GM23248 (cell line): ENCODE results near the gene ANKS3. TPM values are rescaled to one million over a fixed set of nuclear protein-coding genes. Genes with fewer than 3 reads are reported as not detected.

Experiments used
- DNase-seq: peaks from one replicate; pipeline ENCODE4 v3.0.0-alpha.2; 2015
- H2AFZ ChIP-seq: fragments of 200-600 bp; sonication (generic); 2 replicates; pipeline ENCODE4 v1.6.1; 2016; ENCODE audit warnings: antibody characterized with exemption
- H3F3A ChIP-seq: fragments of 200-600 bp; sonication (generic); 2 replicates; pipeline ENCODE4 v1.6.1; 2016; ENCODE audit warnings: mild to moderate bottlenecking, antibody characterized with exemption, mixed run types; ENCODE audit not compliant: insufficient read depth
- H3K27ac ChIP-seq: fragments of 200-600 bp; sonication (generic); 2 replicates; pipeline ENCODE4 v1.5.1; 2016; ENCODE audit warnings: mild to moderate bottlenecking
- H3K27me3 ChIP-seq: fragments of 200-600 bp; sonication (generic); replicated peaks from 2 replicates; pipeline ENCODE4 v1.6.1; 2016; ENCODE audit warnings: mild to moderate bottlenecking; ENCODE audit not compliant: insufficient read depth
- H3K36me3 ChIP-seq: fragments of 200-600 bp; sonication (generic); 2 replicates; pipeline ENCODE4 v1.6.1; 2016; ENCODE audit warnings: low read depth, mild to moderate bottlenecking
- H3K4me1 ChIP-seq: fragments of 200-600 bp; sonication (generic); 2 replicates; pipeline ENCODE4 v1.6.1; 2016; ENCODE audit warnings: mild to moderate bottlenecking; ENCODE audit not compliant: insufficient read depth
- H3K4me2 ChIP-seq: fragments of 200-600 bp; sonication (generic); one replicate; pipeline ENCODE4 v1.6.1; 2016; ENCODE audit warnings: mild to moderate bottlenecking; ENCODE audit not compliant: unreplicated experiment
- H3K4me3 ChIP-seq: fragments of 200-600 bp; sonication (generic); 2 replicates; pipeline ENCODE4 v1.5.1; 2016; ENCODE audit warnings: mild to moderate bottlenecking
- H3K79me2 ChIP-seq: fragments of 200-600 bp; sonication (generic); 2 replicates; pipeline ENCODE4 v1.6.1; 2016; ENCODE audit warnings: mild to moderate bottlenecking; ENCODE audit not compliant: insufficient read depth
- H3K9ac ChIP-seq: fragments of 200-600 bp; sonication (generic); 2 replicates; pipeline ENCODE4 v1.6.1; 2016; ENCODE audit warnings: mild to moderate bottlenecking
- H3K9me2 ChIP-seq: fragments of 200-600 bp; sonication (generic); 2 replicates; pipeline ENCODE4 v1.6.1; 2016; ENCODE audit warnings: mixed run types, mild to moderate bottlenecking, moderate library complexity; ENCODE audit not compliant: insufficient read depth
- H3K9me3 ChIP-seq: fragments of 200-600 bp; sonication (generic); one replicate; pipeline ENCODE4 v1.6.1; 2017; ENCODE audit warnings: low read depth
- H4K20me1 ChIP-seq: fragments of 200-600 bp; sonication (generic); 2 replicates; pipeline ENCODE4 v1.6.0; 2016; ENCODE audit not compliant: insufficient read depth
- EZH2 ChIP-seq: fragments of 200-600 bp; sonication (generic); IDR thresholded peaks from 2 replicates; pipeline ENCODE4 v1.6.1; 2018; ENCODE audit warnings: antibody characterized with exemption, mild to moderate bottlenecking; ENCODE audit not compliant: insufficient read depth, poor library complexity, severe bottlenecking
- EZH2phosphoT487 ChIP-seq: fragments of 200-600 bp; sonication (generic); IDR thresholded peaks from 2 replicates; pipeline ENCODE4 v1.6.1; 2018; ENCODE audit warnings: antibody characterized with exemption, moderate library complexity, mild to moderate bottlenecking, low read depth; ENCODE audit not compliant: insufficient read depth
- WGBS, 2 experiments: methylation state at CpG; one replicate each; pipeline ENCODE4 v1.1.6; 2015 to 2017; ENCODE audit warnings: low lambda C conversion rate in 2 of 2, low coverage in 1 of 2; ENCODE audit errors: missing lambda C conversion rate in 2 of 2; 5-methylcytosine and 5-hydroxymethylcytosine counted together
- in situ Hi-C: fragments of 300-500 bp; cut with MboI; formaldehyde crosslinking; loops from 2 replicates; pipeline ENCODE4 v1.15.0; 2020
- polyA plus RNA-seq: library from polyadenylated mRNA; unstranded; fragments of >200 nt; fragmentation: Nextera tagmentation; extraction: Ambion mirVana; gene quantifications from 2 replicates; pipeline ENCODE4 v1.2.1, GENCODE V29; 2016
- total RNA-seq: library from RNA; depleted of rRNA; stranded (reverse); fragments of >200 nt; shearing (Covaris generic); gene quantifications from 2 replicates; pipeline ENCODE4 v1.2.3, GENCODE V29; 2014

The ANKS3 gene
- total and polyA plus RNA-seq, 2 experiments from 2014 or later: 12.8 to 20.0 TPM

DNA sequence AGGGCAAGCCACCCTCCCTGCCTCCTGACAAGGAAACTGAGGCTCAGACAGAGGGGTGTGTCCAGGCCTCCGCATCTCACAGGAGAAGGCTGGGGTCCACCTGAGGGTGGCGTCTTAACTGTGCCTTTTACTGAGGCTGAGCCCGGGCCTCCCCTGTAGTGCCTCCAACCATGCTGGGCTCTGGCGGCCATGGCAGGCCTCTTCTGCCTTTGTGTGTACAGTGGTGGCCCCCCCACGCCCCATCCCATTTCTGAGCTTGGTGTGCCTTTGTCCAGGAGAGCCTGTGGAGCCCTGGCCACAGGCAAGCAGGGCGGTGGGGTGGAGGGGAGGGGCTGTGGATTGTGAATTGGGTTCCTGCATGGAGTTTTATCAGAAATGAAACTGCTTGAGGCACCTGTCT lies 78.3 kb downstream of the ANKS3 start:
- H3K4me1 ChIP-seq: no peaks in the 10 kb centered on the region
- H3K9me2 ChIP-seq: no peaks in the 10 kb centered on the region
- WGBS, 2 experiments: 96% methylated on average over 6 of the region's 6 CpGs
- in situ Hi-C loops: no loop called here
- H2AFZ ChIP-seq: no peak overlapping the region
- DNase-seq: no peak
- H4K20me1 ChIP-seq: no peaks in the 10 kb centered on the region
- peaks cover 24% of the 10 kb centered on the region for H3K79me2 ChIP-seq
- H3K9ac ChIP-seq: no peak overlapping the region
- H3K9me3 ChIP-seq: no peaks in the 10 kb centered on the region
- no peak overlapping the region for H3K4me2 ChIP-seq
- H3F3A ChIP-seq: no peaks in the 10 kb centered on the region
- no peak overlapping the region for H3K27ac ChIP-seq
- no peaks in the 10 kb centered on the region for H3K27me3 ChIP-seq
- no peak overlapping the region for H3K4me3 ChIP-seq
- no peak for TF ChIP-seq EZH2phosphoT487
- no peak for TF ChIP-seq EZH2
- H3K36me3 ChIP-seq: peaks cover 5% of the 10 kb centered on the region; the same call in 1 of the 2 replicates

DNA sequence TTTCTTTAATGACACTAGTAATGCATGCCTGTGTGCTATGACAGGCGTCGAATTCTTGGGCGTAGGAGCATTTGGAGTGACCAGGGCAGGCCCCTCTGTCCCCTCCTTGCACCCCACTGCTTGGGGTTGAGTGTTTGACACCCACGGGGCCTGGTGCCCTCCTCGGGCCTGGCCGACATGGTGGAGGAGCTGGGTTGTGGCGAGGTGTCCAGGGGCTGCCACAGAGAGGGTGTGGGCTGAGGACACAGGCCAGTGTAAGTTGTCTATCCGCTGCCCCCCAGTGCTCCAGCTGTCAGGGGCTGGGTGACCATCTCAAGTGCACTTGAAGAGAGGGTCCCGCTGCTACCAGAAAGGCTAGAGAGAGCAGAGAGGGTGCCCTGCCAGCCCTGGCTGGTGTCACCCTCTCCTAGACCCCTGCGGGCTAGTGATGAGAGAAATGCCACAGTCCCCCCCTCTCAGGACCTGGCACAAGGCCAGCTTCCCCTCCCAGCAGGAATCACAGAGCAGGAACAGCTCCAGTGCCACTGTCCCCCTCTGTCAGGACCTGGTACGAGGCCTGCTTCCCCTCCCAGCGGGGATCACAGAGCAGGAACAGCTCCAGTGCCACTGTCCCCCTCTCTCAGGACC lies 79.0 kb downstream of the ANKS3 start:
- no peaks in the 10 kb centered on the region for H4K20me1 ChIP-seq
- in situ Hi-C loops: no loop called here
- no peak overlapping the region for H2AFZ ChIP-seq
- TF ChIP-seq EZH2 (no peak), EZH2phosphoT487 (no peak)
- no peak overlapping the region for H3K9ac ChIP-seq
- H3K9me3 ChIP-seq: no peaks in the 10 kb centered on the region
- DNase-seq: no peak
- no peaks in the 10 kb centered on the region for H3K9me2 ChIP-seq
- no peaks in the 10 kb centered on the region for H3K27me3 ChIP-seq
- H3K27ac ChIP-seq: no peak overlapping the region
- no peaks in the 10 kb centered on the region for H3K4me1 ChIP-seq
- no peak overlapping the region for H3K4me2 ChIP-seq
- H3K36me3 ChIP-seq: peaks cover 5% of the 10 kb centered on the region; the same call in 1 of the 2 replicates
- H3K4me3 ChIP-seq: no peak overlapping the region
- no peaks in the 10 kb centered on the region for H3F3A ChIP-seq
- WGBS, 2 experiments: 95 to 97% methylated on average over 10 to 12 of the region's 12 CpGs
- peaks cover 30% of the 10 kb centered on the region for H3K79me2 ChIP-seq

DNA sequence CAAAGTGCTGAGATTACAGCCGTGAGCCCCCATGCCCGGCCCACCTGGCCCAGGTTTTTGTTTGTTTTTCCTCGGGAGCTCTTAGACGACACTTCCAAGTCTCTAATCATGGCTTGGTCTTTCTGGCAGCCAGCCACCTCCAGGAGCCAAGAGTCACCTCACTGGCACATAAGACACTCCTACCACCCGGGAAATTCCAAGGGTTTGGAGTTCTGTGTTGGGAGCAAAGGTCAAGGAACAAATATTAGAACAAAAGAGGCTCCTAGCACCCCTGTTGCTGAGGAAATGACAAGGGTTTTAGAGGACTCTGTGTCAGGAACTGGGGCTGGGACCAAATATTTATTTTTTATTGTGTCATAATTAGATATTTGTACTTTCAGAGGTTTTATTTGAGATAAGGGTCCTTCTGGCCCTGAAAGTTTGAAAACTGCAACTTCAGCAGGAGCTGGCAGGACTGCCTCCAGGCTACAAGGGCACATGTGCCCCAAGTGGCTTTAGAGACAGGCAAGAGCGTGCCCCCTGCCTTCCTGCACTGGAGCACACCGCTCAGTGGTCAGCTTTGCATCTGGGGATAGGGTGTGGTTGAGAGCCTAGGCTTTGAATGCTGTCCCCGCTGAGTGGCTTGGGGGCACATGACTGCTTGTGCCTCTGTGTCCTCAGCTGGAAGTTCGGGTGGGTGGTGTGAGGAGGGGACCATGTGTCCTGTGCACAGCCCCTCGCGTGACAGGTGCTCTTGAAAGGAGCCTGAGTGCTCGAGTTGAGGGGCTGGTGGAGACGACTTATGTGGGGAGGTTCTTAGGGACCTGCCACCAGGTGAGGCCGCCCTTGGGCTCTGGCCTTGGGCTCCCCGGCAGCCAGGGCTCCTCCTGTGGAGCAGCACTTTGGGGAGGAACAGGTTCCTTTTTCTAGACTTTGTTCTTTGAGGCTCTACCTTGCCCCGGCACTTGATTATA lies 79.8 kb downstream of the ANKS3 start:
- H3F3A ChIP-seq: no peaks in the 10 kb centered on the region
- no peak for DNase-seq
- H3K27ac ChIP-seq: no peak overlapping the region
- TF ChIP-seq EZH2phosphoT487 (no peak), EZH2 (no peak)
- H3K27me3 ChIP-seq: no peaks in the 10 kb centered on the region
- H3K9me3 ChIP-seq: no peaks in the 10 kb centered on the region
- WGBS, 2 experiments: 90 to 94% methylated on average over 16 of the region's 16 CpGs
- in situ Hi-C loops: no loop called here
- no peak overlapping the region for H2AFZ ChIP-seq
- H3K9me2 ChIP-seq: no peaks in the 10 kb centered on the region
- H3K4me3 ChIP-seq: no peak overlapping the region
- H3K36me3 ChIP-seq: peaks cover 5% of the 10 kb centered on the region; the same call in 1 of the 2 replicates
- no peak overlapping the region for H3K4me2 ChIP-seq
- peaks cover 35% of the 10 kb centered on the region for H3K79me2 ChIP-seq
- H4K20me1 ChIP-seq: no peaks in the 10 kb centered on the region
- H3K4me1 ChIP-seq: no peaks in the 10 kb centered on the region
- H3K9ac ChIP-seq: no peak overlapping the region

DNA sequence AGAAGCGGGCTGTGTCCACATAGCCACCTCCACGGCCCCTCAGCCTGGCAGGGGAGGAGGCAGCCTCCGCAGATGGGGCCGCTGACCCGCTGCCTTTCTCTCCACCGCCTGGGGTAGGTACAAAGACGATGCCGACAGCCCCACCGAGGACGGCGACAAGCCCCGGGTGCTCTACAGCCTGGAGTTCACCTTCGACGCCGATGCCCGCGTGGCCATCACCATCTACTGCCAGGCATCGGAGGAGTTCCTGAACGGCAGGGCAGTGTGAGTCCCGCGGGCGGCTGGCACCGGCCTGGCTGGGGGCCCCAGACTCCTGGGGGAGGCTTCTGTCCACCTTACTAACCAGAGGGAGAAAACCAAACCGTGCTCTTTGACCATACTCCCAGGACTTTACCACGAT lies 81.5 kb downstream of the ANKS3 start:
- no peak overlapping the region for H3K4me3 ChIP-seq
- H3K9ac ChIP-seq: no peak overlapping the region
- no peak overlapping the region for H3K27ac ChIP-seq
- WGBS, 2 experiments: 92 to 94% methylated on average over 25 of the region's 25 CpGs
- in situ Hi-C loops: no loop called here
- no peaks in the 10 kb centered on the region for H3K4me1 ChIP-seq
- no peak for DNase-seq
- no peak overlapping the region for H3K4me2 ChIP-seq
- no peak overlapping the region for H2AFZ ChIP-seq
- no peaks in the 10 kb centered on the region for H3K9me2 ChIP-seq
- H3K79me2 ChIP-seq: peaks cover 47% of the 10 kb centered on the region
- no peaks in the 10 kb centered on the region for H3F3A ChIP-seq
- no peaks in the 10 kb centered on the region for H4K20me1 ChIP-seq
- H3K9me3 ChIP-seq: no peaks in the 10 kb centered on the region
- H3K36me3 ChIP-seq: peaks cover 5% of the 10 kb centered on the region; the same call in 1 of the 2 replicates
- TF ChIP-seq EZH2 (no peak), EZH2phosphoT487 (no peak)
- no peaks in the 10 kb centered on the region for H3K27me3 ChIP-seq
